Urothelium cell line (cell line): ENCODE data around the gene KDELR3.

Source experiments
- DNase-seq: peaks from one replicate; pipeline ENCODE4 v3.0.0; 2011; ENCODE audit warnings: low spot score, mixed read lengths
- FAIRE-seq: peaks from 2 replicates; lab custom pipeline; 2011; peaks lifted over from hg19 to GRCh38; lab: Jason Lieb, UNC

The KDELR3 gene

GRCh38 chr22:38467904-38468442, at the start of gene KDELR3:
Gene KDELR3 (plus strand): TSS chr22:38468096. CDS start chr22:38468234, 138 bp downstream.
- peak; percentile 95 for FAIRE-seq
- peak; percentile 95 for DNase-seq

DNA sequence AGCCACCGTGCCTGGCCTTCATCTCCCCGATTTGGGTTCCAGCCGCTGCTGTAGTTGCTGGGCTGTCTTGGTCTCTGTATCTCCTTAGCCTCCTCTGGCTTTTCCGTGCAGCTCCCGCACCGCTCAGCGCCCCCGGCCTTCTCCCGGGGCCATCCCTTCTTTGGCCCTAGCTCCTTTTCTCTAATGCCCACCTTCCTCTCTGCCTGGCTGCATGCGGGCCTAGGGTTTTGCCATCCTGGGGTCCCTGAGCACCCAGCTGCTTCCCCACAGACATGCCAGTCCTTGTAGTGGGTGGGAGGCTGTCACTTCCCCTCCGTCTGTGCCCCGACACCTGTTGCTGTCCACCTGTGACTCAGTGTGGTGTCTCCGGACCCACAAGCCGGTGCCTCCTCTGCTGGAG, 49.3 kb upstream of the KDELR3 start:
- DNase-seq (no peak), FAIRE-seq (no peak)

DNA sequence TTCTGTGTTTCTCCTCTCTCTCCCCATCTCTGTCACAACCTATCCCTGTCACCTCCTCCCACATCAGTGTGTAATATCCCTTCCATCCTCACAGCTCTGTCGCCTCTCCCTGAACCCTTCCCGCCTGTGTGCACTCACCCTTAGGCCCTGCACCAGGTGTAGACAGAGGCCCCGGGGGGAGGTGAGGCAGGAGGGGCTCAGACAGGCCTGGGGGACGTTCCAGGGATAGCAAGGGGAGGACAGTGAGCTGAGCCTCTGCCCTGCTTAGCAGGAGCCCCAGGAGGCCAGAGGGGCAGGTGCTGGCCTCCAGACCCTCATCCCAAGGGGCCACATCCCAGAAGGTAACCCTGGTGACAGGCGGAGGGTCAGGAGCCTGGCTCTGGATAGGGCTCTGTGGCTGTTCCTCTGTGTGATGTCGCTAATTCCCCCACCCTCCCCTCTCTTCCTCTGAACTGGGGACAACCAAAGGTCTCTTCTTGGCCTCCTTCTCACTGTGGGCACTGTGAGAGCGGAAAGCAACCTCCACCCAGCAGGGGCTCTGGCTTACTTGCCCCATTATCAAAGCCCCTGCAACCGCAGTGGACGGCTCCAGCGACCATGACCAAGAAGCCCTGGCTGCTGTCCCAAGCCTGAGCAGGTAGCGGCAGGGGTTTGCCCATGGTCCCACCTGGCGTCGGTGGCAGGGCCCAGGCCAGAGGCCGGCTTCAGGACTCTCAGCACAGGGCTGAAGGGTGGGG, 48.6 kb upstream of the KDELR3 start:
- DNase-seq = no peak
- FAIRE-seq = no peak

- FAIRE-seq (no peak), DNase-seq (no peak)
Observed at GRCh38 chr22:38419858-38420160, 48.1 kb upstream of the KDELR3 start.

GRCh38 chr22:38420734-38421133, 47.2 kb upstream of the KDELR3 start:
- FAIRE-seq (no peak), DNase-seq (no peak)

- FAIRE-seq = peak; percentile 37
- DNase-seq = no peak
Observed at GRCh38 chr22:38422611-38423511, 45.0 kb upstream of the KDELR3 start.

DNA sequence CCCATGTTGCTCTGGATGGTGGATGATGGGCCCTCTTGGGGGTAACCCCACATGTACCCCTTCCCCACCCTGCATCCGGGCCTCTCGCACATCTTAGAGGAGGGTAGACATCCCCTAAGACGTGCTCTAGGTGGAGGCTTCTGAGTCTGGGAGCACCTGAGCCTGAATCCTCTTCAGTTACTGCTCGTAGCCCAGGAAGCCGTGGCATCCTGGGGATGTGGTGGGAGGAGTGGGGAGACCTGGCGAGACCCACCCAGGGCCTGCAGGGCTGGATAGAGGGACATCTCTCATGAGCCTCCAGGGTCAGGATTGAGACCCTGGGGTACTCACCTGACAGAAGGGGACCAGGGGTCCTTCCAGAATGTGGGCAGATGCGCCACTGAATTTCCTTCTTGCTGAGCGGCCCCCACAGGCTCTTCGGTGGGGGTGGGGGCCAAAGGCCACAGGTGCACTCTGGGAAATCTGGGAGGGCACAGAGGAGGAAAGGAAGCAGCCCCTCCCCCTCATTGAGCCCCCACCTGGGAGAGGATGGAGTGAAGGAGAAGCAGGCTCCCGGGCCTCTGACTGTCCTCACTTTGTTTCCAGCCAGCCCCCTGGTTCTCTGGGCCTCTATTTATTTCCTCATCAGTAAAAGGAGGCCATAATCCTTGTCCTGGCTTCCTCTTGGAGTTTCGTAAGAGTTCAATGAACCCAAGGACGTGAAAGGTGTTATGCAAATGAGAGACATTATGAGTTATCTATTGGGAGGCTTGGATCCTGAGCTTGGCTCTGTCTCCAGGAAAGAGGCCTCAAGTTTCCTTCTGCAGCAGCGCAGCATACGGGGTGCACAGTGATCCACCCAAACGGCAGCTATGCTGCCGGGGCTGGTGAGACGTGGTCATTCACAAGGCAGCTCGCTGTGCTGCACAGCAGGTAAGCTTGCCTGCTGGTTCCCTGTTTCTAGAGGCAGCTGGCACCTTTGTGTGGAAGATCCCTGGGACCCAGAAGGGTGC, 44.1 kb upstream of the KDELR3 start:
- peak; percentile 9 for FAIRE-seq
- no peak for DNase-seq

- DNase-seq (no peak), FAIRE-seq (no peak)
Observed at GRCh38 chr22:38424525-38425080, 43.3 kb upstream of the KDELR3 start.

- DNase-seq (no peak), FAIRE-seq (no peak)
Observed at GRCh38 chr22:38426628-38427027, 41.3 kb upstream of the KDELR3 start.

DNA sequence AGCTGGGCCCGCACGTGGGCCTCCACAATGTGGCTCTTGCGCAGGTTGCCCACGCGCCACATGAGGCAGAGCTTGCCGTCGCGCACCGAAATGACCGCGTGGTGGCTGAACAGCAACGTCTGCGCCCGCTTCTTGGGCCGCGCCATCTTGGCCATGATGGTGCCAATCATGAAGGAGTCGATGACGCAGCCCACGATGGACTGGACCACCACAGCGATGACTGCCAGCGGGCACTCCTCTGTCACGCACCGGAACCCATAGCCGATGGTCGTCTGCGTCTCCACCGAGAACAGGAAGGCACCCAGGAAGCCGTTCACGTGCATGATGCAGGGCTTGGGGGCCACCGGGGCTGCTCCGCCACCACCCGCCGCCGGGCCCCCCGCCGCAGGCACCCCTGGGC, 40.4 kb upstream of the KDELR3 start:
- FAIRE-seq = no peak

DNA sequence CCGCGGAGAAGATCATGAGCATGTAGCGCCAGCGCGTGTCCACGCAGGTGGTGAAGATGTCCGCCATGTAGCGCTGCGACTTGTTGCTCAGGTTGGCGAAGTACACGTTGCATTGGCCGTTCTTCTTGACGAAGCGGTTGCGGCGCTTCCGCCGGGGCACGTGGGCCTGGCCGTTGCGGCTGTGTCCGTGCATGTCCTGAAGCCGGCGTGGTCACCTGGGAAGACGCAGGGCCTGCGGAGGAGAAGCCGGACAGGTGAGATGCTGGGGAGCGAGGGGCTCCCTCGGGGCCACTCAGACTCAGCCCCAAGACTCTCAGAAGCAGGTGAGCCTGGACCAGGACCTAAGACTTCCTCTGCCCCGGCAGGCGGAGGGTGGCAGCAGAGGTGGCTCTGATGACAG, 40.0 kb upstream of the KDELR3 start:
- no peak for DNase-seq
- no peak for FAIRE-seq

More for the DNA sequence above, 40.4 kb upstream of the KDELR3 start:
- no peak for DNase-seq

GRCh38 chr22:38428714-38429113, 39.2 kb upstream of the KDELR3 start:
- no peak for FAIRE-seq

DNA sequence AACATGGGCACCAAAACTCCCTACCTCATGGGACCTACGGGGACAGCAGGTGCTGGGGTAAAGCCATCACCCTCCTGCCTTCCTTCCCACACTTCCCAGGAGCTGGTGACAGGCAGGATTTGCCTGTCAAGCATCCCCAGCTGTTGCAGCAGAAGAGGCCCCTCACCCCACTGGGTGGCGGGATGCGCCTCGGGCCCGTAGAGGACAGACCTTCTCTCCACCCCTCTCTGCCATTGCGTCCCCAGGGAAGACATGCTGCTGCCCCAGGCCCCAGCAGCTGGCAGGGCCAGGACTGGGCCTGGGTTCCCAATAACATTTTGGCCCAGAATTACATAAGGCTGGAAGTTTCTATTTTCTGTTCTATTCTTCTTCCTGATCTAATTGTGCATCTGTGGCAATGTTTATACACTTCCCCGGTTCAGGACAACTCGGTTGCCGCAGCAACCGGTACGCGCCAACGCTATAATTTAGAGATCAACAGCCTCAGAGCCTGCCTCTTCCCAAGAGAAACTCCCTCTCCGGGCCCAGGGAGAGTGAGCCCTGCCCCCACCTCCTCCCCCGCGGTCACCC, 38.3 kb upstream of the KDELR3 start:
- DNase-seq = no peak
- FAIRE-seq = no peak

More at GRCh38 chr22:38428714-38429113, 39.2 kb upstream of the KDELR3 start:
- DNase-seq = no peak

DNA sequence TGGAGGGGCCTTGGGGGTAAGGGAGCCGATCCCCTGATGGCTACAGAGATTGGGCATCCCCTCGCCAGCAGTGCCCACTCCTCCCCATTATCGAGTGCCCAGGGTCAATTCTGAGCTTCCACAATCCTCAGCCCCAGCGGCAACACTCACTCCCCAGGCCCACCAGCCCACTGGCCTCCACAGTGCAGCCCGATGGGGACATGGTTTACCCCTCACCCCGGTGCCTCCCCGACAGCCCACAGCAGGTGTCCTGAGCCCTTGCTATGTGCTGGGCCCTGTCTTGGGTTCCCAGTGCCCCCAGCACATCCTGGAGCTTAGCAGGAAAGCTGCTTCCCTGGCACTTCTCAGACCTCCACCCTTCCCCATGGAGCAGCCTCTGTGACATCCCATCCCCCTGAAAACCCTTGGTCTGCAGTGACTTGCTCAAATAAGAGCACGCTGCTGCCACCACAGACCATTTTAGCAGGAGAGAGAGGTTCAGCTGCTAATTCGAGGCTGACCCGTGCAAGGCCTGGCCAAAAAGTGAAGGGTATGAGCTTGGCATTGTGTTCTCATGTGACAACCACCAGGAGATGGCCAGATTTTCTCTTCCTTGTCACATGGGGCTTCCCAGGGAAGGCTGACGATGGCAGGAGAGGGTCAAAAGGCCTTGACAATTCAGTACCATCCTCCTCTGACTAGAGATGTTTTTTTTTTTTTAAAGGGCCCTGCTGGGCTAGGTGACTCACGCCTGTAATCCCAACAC, 36.5 kb upstream of the KDELR3 start:
- FAIRE-seq (no peak), DNase-seq (no peak)

DNA sequence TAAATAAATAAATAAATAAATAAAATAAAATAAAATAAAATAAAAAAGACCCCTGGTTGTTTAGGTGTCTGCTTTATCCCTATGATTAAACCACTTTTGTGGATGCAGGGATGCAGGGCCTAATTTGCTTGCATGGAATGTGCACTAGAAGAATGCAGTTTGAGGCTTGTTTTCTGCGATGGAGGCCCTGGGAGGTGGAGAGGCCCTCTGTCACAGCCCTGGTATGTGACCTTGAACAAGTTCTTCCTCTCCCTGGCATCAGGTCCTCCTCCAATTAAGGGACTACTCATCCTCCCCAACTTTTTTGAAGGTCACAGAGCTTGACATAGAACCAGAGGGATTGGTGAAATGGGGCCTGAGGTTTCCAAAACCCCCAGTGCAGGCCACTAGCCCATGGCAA, 35.6 kb upstream of the KDELR3 start:
- FAIRE-seq = no peak

DNA sequence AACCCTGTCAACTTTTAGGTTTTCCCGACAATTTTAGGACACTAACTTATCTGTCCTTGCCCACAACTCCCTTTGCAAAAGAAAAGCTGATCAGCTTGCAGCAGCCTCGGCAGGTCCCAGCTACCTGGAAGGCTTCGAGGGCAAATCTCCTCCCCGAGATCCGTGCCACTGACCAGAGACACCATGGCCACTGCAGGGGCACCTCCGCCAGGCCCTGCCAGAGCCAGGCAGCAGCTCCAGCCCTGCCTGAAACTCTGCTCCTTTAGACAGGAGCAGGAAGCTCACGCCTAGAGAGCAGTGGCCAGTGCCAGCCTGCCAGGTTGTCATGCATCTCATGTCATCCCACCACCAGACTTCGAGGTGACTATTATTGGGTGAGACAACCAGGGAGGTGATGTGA, 34.0 kb upstream of the KDELR3 start:
- FAIRE-seq (no peak), DNase-seq (no peak)

More for the DNA sequence above, 35.6 kb upstream of the KDELR3 start:
- DNase-seq = no peak

DNA sequence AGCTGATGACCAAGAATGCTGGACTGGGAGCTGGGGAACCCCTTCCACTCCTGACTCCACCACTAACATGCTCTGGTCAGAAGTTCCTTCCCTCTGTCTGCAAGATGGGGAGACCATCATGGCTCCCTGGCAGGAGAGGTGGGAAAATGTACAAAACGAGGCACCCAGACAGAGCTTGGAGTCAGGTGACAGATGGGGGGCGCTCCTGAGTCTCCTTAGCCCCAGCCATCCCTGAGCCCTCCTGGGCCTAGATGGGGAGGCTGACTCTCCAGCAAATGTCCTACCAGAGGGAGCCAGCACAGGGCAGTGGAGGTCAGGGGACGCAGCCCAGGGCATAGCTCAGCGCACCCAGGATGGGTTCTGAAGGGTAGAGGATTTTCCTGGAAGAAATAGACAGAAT, 32.9 kb upstream of the KDELR3 start:
- FAIRE-seq (no peak), DNase-seq (no peak)

- DNase-seq (no peak), FAIRE-seq (peak; percentile 50)
Observed at GRCh38 chr22:38435965-38436364, 31.9 kb upstream of the KDELR3 start.
